Measurements from ENCODE around the gene SLC9A8.
"Not testable (repeated sequence)": the region's sequence is repeated elsewhere in the genome, so short reads cannot be mapped to it uniquely, and the experiment has no call there.

Gene SLC9A8

GRCh38 chr20:49786668-49787370 lies 25.8 kb upstream of the SLC9A8 start:
- no peak for DNase-seq (ENCODE audit: low read depth)

- DNase-seq (ENCODE audit: low read depth): no peak
Observed at GRCh38 chr20:49787371-49788357, 25.0 kb upstream of the SLC9A8 start.

- peak; percentile 100 for DNase-seq (ENCODE audit: low read depth)
Observed at GRCh38 chr20:49790077-49790798, 22.4 kb upstream of the SLC9A8 start.

- DNase-seq (ENCODE audit: low read depth): peak; percentile 43
Observed at GRCh38 chr20:49791165-49791564, 21.5 kb upstream of the SLC9A8 start.

GRCh38 chr20:49792006-49792405 lies 20.6 kb upstream of the SLC9A8 start:
- peak; percentile 56 for DNase-seq (ENCODE audit: low read depth)

GRCh38 chr20:49792611-49793010 lies 20.0 kb upstream of the SLC9A8 start:
- DNase-seq (ENCODE audit: low read depth): no peak

- DNase-seq (ENCODE audit: low read depth): no peak
Observed at GRCh38 chr20:49794336-49795134, 18.1 kb upstream of the SLC9A8 start.

- no peak for DNase-seq (ENCODE audit: low read depth)
Observed at GRCh38 chr20:49795135-49795424, 17.5 kb upstream of the SLC9A8 start.

GRCh38 chr20:49796600-49797343 lies 15.9 kb upstream of the SLC9A8 start:
- no peak for DNase-seq (ENCODE audit: low read depth)

GRCh38 chr20:49797344-49797615 lies 15.3 kb upstream of the SLC9A8 start:
- DNase-seq (ENCODE audit: low read depth): no peak

GRCh38 chr20:49798718-49799117 lies 13.9 kb upstream of the SLC9A8 start:
- no peak for DNase-seq (ENCODE audit: low read depth)

GRCh38 chr20:49799698-49800097 lies 12.9 kb upstream of the SLC9A8 start:
- no peak for DNase-seq (ENCODE audit: low read depth)

GRCh38 chr20:49803418-49803817 lies 9.2 kb upstream of the SLC9A8 start:
- no peak for DNase-seq (ENCODE audit: low read depth)

- DNase-seq (ENCODE audit: low read depth): no peak
Observed at GRCh38 chr20:49804364-49804763, 8.3 kb upstream of the SLC9A8 start.

- not testable (repeated sequence) for DNase-seq (ENCODE audit: low read depth)
Observed at GRCh38 chr20:49805224-49805876, 7.3 kb upstream of the SLC9A8 start.

- DNase-seq (ENCODE audit: low read depth): no peak
Observed at GRCh38 chr20:49808753-49809152, 3.9 kb upstream of the SLC9A8 start.

- DNase-seq (ENCODE audit: low read depth): no peak
Observed at GRCh38 chr20:49809803-49810359, 2.7 kb upstream of the SLC9A8 start.

- no peak for DNase-seq (ENCODE audit: low read depth)
Observed at GRCh38 chr20:49810491-49811190, 2.0 kb upstream of the SLC9A8 start.

- DNase-seq (ENCODE audit: low read depth): peak; percentile 87
Observed at GRCh38 chr20:49811825-49812506, 662 bp upstream of the SLC9A8 start.

Data from amniotic epithelial cell (primary cell).